SK-N-SH treated with all-trans-retinoic acid at 6 μM for 48 hours (cell line): ENCODE results near the gene NME5.

Source experiments
- ATAC-seq: fragments of 200-7000 bp; cut with Tn5 transposase; 3 replicates; pipeline ENCODE4 v1.9.1; 2020; ENCODE audit warnings: mild to moderate bottlenecking, moderate library complexity
- BACH2 ChIP-seq: fragments of 250-450 bp; sonication (Bioruptor Pico); IDR thresholded peaks from 2 replicates; pipeline ENCODE4 v1.9.0; 2021; ENCODE audit warnings: mild to moderate bottlenecking, borderline replicate concordance
- CSDC2 ChIP-seq: fragments of 250-450 bp; sonication (Bioruptor Pico); IDR thresholded peaks from 2 replicates; pipeline ENCODE4 v1.5.0; 2020; ENCODE audit warnings: mild to moderate bottlenecking, moderate library complexity
- ESRRG ChIP-seq: fragments of 250-450 bp; sonication (Bioruptor Pico); IDR thresholded peaks from 2 replicates; pipeline ENCODE4 v1.6.1; 2021; ENCODE audit warnings: mild to moderate bottlenecking
- GLIS3 ChIP-seq: fragments of 250-450 bp; sonication (Bioruptor Pico); IDR thresholded peaks from 2 replicates; pipeline ENCODE4 v1.5.0; 2020; ENCODE audit warnings: mild to moderate bottlenecking, moderate library complexity
- ISL1 ChIP-seq: fragments of 250-450 bp; sonication (Bioruptor Pico); IDR thresholded peaks from 2 replicates; pipeline ENCODE4 v2.1.2; 2022; ENCODE audit warnings: mild to moderate bottlenecking, moderate library complexity
- OSR1 ChIP-seq: fragments of 250-450 bp; sonication (Bioruptor Pico); IDR thresholded peaks from 2 replicates; pipeline ENCODE4 v1.8.0; 2022; ENCODE audit warnings: moderate library complexity, mild to moderate bottlenecking, inconsistent platforms
- RARB ChIP-seq: fragments of 250-450 bp; sonication (Bioruptor Pico); IDR thresholded peaks from 2 replicates; pipeline ENCODE4 v1.8.0; 2021; ENCODE audit warnings: mild to moderate bottlenecking, moderate library complexity
- SNAI2 ChIP-seq: fragments of 250-450 bp; sonication (Bioruptor Pico); IDR thresholded peaks from 2 replicates; pipeline ENCODE4 v1.5.0; 2020; ENCODE audit warnings: mild to moderate bottlenecking, moderate library complexity
- TCF4 ChIP-seq: fragments of 250-450 bp; sonication (Bioruptor Pico); IDR thresholded peaks from 2 replicates; pipeline ENCODE4 v1.8.0; 2021; ENCODE audit warnings: mild to moderate bottlenecking, moderate library complexity, borderline replicate concordance
- TOX ChIP-seq: fragments of 250-450 bp; sonication (Bioruptor Pico); IDR thresholded peaks from 2 replicates; pipeline ENCODE4 v1.8.0; 2021; ENCODE audit warnings: mild to moderate bottlenecking, moderate library complexity, borderline replicate concordance
- ZC3H10 ChIP-seq: fragments of 250-450 bp; sonication (Bioruptor Pico); IDR thresholded peaks from 2 replicates; pipeline ENCODE4 v1.5.1; 2021; ENCODE audit warnings: mild to moderate bottlenecking, moderate library complexity
- ZFP3 ChIP-seq: fragments of 250-450 bp; sonication (Bioruptor Pico); IDR thresholded peaks from 2 replicates; pipeline ENCODE4 v1.5.0; 2020; ENCODE audit warnings: mild to moderate bottlenecking, moderate library complexity
- ZFP30 ChIP-seq: fragments of 450-650 bp; formaldehyde crosslinking; IDR thresholded peaks from 2 replicates; pipeline ENCODE4 v1.5.0; 2022; ENCODE audit warnings: mild to moderate bottlenecking, moderate library complexity
- ZNF565 ChIP-seq: fragments of 450-650 bp; formaldehyde crosslinking; conservative IDR thresholded peaks from 2 replicates; pipeline ENCODE4 v1.5.0; 2020; ENCODE audit warnings: low read depth, mild to moderate bottlenecking, moderate library complexity
- ZNF70 ChIP-seq: fragments of 450-650 bp; formaldehyde crosslinking; IDR thresholded peaks from 2 replicates; pipeline ENCODE4 v1.5.0; 2020; ENCODE audit warnings: mild to moderate bottlenecking, moderate library complexity
- ZNF8 ChIP-seq: fragments of 450-650 bp; formaldehyde crosslinking; IDR thresholded peaks from 2 replicates; pipeline ENCODE4 v1.5.0; 2020; ENCODE audit warnings: mild to moderate bottlenecking, moderate library complexity
- TF ChIP-seq, protein P1 (sequence below): fragments of 250-450 bp; sonication (Bioruptor Pico); IDR thresholded peaks from 2 replicates; pipeline ENCODE4 v1.5.0; 2020; ENCODE audit warnings: mild to moderate bottlenecking, moderate library complexity
- TF ChIP-seq, protein P2 (sequence below): fragments of 250-450 bp; sonication (Bioruptor Pico); IDR thresholded peaks from 2 replicates; pipeline ENCODE4 v1.8.0; 2021; ENCODE audit warnings: low read depth, mild to moderate bottlenecking, moderate library complexity, borderline replicate concordance
- TF ChIP-seq, protein P3 (sequence below): fragments of 250-450 bp; sonication (Bioruptor Pico); IDR thresholded peaks from 2 replicates; pipeline ENCODE4 v1.5.1; 2020; ENCODE audit warnings: low read depth, mild to moderate bottlenecking, moderate library complexity
- TF ChIP-seq, protein P4 (sequence below): fragments of 250-450 bp; sonication (Bioruptor Pico); IDR thresholded peaks from 2 replicates; pipeline ENCODE4 v1.8.0; 2020; ENCODE audit warnings: mild to moderate bottlenecking, moderate library complexity, borderline replicate concordance

The NME5 gene, protein sequence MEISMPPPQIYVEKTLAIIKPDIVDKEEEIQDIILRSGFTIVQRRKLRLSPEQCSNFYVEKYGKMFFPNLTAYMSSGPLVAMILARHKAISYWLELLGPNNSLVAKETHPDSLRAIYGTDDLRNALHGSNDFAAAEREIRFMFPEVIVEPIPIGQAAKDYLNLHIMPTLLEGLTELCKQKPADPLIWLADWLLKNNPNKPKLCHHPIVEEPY

DNA sequence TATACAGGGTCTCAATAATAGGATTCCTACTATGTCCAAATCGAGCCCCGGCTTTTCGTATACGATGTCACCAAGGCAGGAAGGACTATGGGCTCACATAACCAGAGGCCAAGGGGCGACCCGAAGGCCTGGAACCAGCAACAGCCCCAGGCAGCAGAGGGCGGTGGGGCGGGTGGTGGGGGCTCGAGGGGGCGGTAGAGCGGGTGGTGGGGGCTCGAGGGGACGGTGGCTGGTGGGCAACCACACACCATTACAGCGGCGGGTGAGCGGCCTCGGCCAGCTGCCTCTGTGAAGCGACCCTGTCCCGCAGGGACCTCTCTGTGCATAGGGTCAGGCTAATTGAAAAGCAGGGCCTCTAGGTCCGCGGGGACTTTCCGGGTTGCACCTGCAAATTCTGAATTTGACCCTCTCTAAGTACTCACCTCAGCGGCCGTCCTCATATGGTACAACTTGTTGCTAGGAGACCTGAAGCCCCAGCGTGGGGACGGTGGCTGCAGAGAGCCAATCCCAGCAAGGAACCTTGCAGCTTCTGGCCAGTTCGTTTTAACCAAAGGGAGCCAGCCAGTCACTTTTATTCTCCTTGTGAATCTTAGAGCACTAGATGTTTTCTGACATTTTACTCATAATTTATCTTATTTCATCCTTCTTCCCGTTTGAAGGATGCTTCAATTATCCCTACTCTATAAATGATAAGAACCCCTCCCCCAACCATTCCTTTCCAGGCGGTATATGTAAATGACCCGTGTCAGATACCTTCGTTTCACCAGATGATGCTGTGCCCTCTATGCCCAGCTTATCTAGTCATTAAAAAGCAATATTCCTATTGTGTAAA, at the start of gene NME5:
Gene NME5 (minus strand): TSS at position 480 of the 832 bp plus-strand sequence. CDS start 648 bp downstream, outside the sequence.
- TF ChIP-seq ZFP30 (CRISPR knock-in tag), result no peak
- no peak for TF ChIP-seq TCF4 (CRISPR knock-in tag)
- TF ChIP-seq ZFP3 (CRISPR knock-in tag), result no peak
- TF ChIP-seq, protein P1, sequence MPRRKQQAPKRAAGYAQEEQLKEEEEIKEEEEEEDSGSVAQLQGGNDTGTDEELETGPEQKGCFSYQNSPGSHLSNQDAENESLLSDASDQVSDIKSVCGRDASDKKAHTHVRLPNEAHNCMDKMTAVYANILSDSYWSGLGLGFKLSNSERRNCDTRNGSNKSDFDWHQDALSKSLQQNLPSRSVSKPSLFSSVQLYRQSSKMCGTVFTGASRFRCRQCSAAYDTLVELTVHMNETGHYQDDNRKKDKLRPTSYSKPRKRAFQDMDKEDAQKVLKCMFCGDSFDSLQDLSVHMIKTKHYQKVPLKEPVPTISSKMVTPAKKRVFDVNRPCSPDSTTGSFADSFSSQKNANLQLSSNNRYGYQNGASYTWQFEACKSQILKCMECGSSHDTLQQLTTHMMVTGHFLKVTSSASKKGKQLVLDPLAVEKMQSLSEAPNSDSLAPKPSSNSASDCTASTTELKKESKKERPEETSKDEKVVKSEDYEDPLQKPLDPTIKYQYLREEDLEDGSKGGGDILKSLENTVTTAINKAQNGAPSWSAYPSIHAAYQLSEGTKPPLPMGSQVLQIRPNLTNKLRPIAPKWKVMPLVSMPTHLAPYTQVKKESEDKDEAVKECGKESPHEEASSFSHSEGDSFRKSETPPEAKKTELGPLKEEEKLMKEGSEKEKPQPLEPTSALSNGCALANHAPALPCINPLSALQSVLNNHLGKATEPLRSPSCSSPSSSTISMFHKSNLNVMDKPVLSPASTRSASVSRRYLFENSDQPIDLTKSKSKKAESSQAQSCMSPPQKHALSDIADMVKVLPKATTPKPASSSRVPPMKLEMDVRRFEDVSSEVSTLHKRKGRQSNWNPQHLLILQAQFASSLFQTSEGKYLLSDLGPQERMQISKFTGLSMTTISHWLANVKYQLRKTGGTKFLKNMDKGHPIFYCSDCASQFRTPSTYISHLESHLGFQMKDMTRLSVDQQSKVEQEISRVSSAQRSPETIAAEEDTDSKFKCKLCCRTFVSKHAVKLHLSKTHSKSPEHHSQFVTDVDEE (CRISPR knock-in tag), result no peak
- TF ChIP-seq TOX (CRISPR knock-in tag), result no peak
- TF ChIP-seq ZNF70, result no peak
- TF ChIP-seq, protein P2, sequence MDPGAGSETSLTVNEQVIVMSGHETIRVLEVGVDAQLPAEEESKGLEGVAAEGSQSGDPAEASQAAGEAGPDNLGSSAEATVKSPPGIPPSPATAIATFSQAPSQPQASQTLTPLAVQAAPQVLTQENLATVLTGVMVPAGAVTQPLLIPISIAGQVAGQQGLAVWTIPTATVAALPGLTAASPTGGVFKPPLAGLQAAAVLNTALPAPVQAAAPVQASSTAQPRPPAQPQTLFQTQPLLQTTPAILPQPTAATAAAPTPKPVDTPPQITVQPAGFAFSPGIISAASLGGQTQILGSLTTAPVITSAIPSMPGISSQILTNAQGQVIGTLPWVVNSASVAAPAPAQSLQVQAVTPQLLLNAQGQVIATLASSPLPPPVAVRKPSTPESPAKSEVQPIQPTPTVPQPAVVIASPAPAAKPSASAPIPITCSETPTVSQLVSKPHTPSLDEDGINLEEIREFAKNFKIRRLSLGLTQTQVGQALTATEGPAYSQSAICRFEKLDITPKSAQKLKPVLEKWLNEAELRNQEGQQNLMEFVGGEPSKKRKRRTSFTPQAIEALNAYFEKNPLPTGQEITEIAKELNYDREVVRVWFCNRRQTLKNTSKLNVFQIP (CRISPR knock-in tag), result no peak
- TF ChIP-seq ISL1 (CRISPR knock-in tag), result no peak
- TF ChIP-seq ZNF8 (CRISPR knock-in tag), result no peak
- TF ChIP-seq ZC3H10 (CRISPR knock-in tag), result no peak
- TF ChIP-seq CSDC2, result no peak
- TF ChIP-seq RARB (CRISPR knock-in tag), result no peak
- no peak for TF ChIP-seq ESRRG (CRISPR knock-in tag)
- TF ChIP-seq GLIS3 (CRISPR knock-in tag), result no peak
- no peak for TF ChIP-seq BACH2 (CRISPR knock-in tag)
- TF ChIP-seq, protein P3, sequence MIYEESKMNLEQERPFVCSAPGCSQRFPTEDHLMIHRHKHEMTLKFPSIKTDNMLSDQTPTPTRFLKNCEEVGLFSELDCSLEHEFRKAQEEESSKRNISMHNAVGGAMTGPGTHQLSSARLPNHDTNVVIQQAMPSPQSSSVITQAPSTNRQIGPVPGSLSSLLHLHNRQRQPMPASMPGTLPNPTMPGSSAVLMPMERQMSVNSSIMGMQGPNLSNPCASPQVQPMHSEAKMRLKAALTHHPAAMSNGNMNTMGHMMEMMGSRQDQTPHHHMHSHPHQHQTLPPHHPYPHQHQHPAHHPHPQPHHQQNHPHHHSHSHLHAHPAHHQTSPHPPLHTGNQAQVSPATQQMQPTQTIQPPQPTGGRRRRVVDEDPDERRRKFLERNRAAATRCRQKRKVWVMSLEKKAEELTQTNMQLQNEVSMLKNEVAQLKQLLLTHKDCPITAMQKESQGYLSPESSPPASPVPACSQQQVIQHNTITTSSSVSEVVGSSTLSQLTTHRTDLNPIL (CRISPR knock-in tag), result no peak
- no peak for TF ChIP-seq SNAI2 (CRISPR knock-in tag)
- TF ChIP-seq OSR1 (CRISPR knock-in tag), result no peak
- no peak for TF ChIP-seq ZNF565 (CRISPR knock-in tag)
- TF ChIP-seq, all 23 proteins: peak for 0
- ATAC-seq, result peak; percentile 98

DNA sequence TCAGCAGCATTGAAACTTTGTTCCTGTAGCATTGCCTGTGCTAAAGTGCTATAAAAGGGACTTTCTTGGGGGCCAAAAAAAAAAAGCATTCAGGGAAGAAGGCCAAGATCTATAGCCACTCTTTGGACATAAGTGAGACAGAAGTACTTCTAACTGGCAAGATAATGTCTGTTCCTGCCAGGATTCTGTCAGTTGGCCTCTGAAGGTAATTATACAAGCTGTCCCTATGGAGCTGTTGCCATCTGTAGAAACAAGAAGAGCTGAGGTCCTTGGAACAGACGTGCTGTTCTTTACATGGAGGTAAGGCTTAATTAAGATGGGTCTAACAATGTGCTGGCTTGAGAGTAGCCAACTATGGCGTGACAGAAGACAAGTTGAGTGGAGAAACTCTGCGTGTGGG, 49.4 kb upstream of the NME5 start:
- ATAC-seq, result no peak
- TF ChIP-seq ZFP3 (CRISPR knock-in tag) (no peak), ZFP30 (CRISPR knock-in tag) (no peak), CSDC2 (no peak), ISL1 (CRISPR knock-in tag) (no peak), ZNF8 (CRISPR knock-in tag) (no peak), ESRRG (CRISPR knock-in tag) (no peak), BACH2 (CRISPR knock-in tag) (no peak)
- TF ChIP-seq, protein P1 (CRISPR knock-in tag), result no peak
- TF ChIP-seq, protein P4, sequence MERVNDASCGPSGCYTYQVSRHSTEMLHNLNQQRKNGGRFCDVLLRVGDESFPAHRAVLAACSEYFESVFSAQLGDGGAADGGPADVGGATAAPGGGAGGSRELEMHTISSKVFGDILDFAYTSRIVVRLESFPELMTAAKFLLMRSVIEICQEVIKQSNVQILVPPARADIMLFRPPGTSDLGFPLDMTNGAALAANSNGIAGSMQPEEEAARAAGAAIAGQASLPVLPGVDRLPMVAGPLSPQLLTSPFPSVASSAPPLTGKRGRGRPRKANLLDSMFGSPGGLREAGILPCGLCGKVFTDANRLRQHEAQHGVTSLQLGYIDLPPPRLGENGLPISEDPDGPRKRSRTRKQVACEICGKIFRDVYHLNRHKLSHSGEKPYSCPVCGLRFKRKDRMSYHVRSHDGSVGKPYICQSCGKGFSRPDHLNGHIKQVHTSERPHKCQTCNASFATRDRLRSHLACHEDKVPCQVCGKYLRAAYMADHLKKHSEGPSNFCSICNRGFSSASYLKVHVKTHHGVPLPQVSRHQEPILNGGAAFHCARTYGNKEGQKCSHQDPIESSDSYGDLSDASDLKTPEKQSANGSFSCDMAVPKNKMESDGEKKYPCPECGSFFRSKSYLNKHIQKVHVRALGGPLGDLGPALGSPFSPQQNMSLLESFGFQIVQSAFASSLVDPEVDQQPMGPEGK, result no peak
